ENCODE data around the gene RUNX2. TPM values are rescaled to one million over a fixed set of nuclear protein-coding genes. Genes with fewer than 3 reads are reported as not detected.

Gene RUNX2
- polyA plus RNA-seq, 4 donors, result 2.5 to 2.9 (median 2.8) TPM

- no peak for DNase-seq (ENCODE audit: low read depth in 4 of 4, low spot score in 3 of 4)
Observed at GRCh38 chr6:45712786-45713185, 384.7 kb downstream of the RUNX2 start.

Other genes starting within 250 kb of the RUNX2 start
- 10 to 100 TPM; 19.3 to 24.0 (median 23.2) TPM for gene SUPT3H, start 49.6 kb downstream of the RUNX2 start, polyA plus RNA-seq (ENCODE audit: insufficient read length in 4 of 4)

All from right renal pelvis (tissue), 4 donors.